ENCODE results near the gene POLR3E. TPM values are rescaled to one million over a fixed set of nuclear protein-coding genes. Genes with fewer than 3 reads are reported as not detected.

POLR3E gene
- total RNA-seq, 1 experiment from 2014 or later, result 103 TPM

- peaks cover 0 to 6% of the 10 kb centered on the region in 2 experiments; a peak in 2 of 4 replicates for H3K4me1 Mint-ChIP-seq
These were observed 18.8 kb downstream of the POLR3E start for GRCh38 chr16:22315979-22316378.

More at GRCh38 chr16:22315979-22316378, 18.8 kb downstream of the POLR3E start:
- H2AFZ ChIP-seq (ENCODE audit: low read length), result no peak overlapping the region
- H4K20me1 ChIP-seq (ENCODE audit: control insufficient read depth, insufficient read depth, insufficient read length), result no peaks in the 10 kb centered on the region
- no peak overlapping the region for H4K8ac ChIP-seq (replicated peaks; ENCODE audit: insufficient read length, low read depth, low read length)
- no peaks in the 10 kb centered on the region for H3K27me3 ChIP-seq (ENCODE audit: insufficient read depth, low read length)
- H2BK20ac ChIP-seq (ENCODE audit: low read depth, low read length, poor library complexity, severe bottlenecking), result no peak overlapping the region
- no peak overlapping the region for H3K4ac ChIP-seq (ENCODE audit: low read depth, low read length)
- H3K18ac ChIP-seq (ENCODE audit: insufficient read length, low read depth, low read length), result no peak overlapping the region
- no peak overlapping the region for H2BK12ac ChIP-seq (ENCODE audit: insufficient read length, low read depth, low read length)
- no peaks in the 10 kb centered on the region for H3K79me1 ChIP-seq (ENCODE audit: insufficient read depth, low read depth, low read length, poor library complexity, severe bottlenecking)
- Mint-ChIP-seq H3K27me3 (ENCODE audit: low read depth) (no peaks in the 10 kb centered on the region), H3K9me3 (no peaks in the 10 kb centered on the region; a peak in 1 of 5 replicates), H3K27ac (peak overlapping the region in 1 of 3 experiments; percentile 84; a peak in 1 of 7 replicates), H3K36me3 (ENCODE audit: insufficient read depth in 1 of 3, low read depth in 3 of 3) (peaks cover 36 to 81% (median 71%) of the 10 kb centered on the region in 3 experiments), H3K4me3 (no peak overlapping the region)
- H2BK15ac ChIP-seq (ENCODE audit: low read depth, low read length), result no peak overlapping the region
- H2AK5ac ChIP-seq (ENCODE audit: insufficient read length, low read length), result no peak overlapping the region
- no peaks in the 10 kb centered on the region for H3K79me2 ChIP-seq (ENCODE audit: insufficient read depth, low read length)
- no peak overlapping the region for H3K14ac ChIP-seq (ENCODE audit: insufficient read depth, low read length)
- no peaks in the 10 kb centered on the region for H3K4me1 ChIP-seq (ENCODE audit: insufficient read depth, low read length)
- H3K56ac ChIP-seq (ENCODE audit: insufficient read length, low read depth, low read length), result no peak overlapping the region
- no peak overlapping the region for H2BK5ac ChIP-seq (ENCODE audit: insufficient read length, low read length)
- no peak for DNase-seq
- H4K5ac ChIP-seq (ENCODE audit: insufficient read length, low read depth, low read length), result no peak overlapping the region
- no peak overlapping the region for H4K91ac ChIP-seq (ENCODE audit: insufficient read length, low read depth, low read length)
- no peaks in the 10 kb centered on the region for H3K23me2 ChIP-seq (ENCODE audit: insufficient read length, low read depth, low read length, poor library complexity, severe bottlenecking)
- H3K23ac ChIP-seq (ENCODE audit: insufficient read length, low read depth, low read length), result no peak overlapping the region
- no peak overlapping the region for H3K27ac ChIP-seq (ENCODE audit: insufficient read length, low read depth, low read length)
- no peak overlapping the region for H3K4me2 ChIP-seq (ENCODE audit: insufficient read depth, insufficient read length, low read length)
- no peak overlapping the region for H3K9ac ChIP-seq (ENCODE audit: extremely low read depth, insufficient read length, low read length)
- no peak for TF ChIP-seq CTCF (conservative IDR thresholded peaks at IDR 0.05)
- H3T11ph ChIP-seq (ENCODE audit: low read length), result no peak overlapping the region
- no peaks in the 10 kb centered on the region for H3K9me3 ChIP-seq (ENCODE audit: control insufficient read depth, low read depth, low read length)
- no CpG with 5 or more reads among the region's 1 CpG for WGBS (ENCODE audit: extremely low coverage, insufficient read length, low lambda C conversion rate)
- no peak overlapping the region for H2BK120ac ChIP-seq (ENCODE audit: low read depth, low read length, poor library complexity, severe bottlenecking)
